HepG2 (cell line): Measurements from ENCODE around the gene CLDN11. TPM values are rescaled to one million over a fixed set of nuclear protein-coding genes. Genes with fewer than 3 reads are reported as not detected.

Experiments used
- CAMTA2 ChIP-seq: sonication (generic); formaldehyde crosslinking; IDR thresholded peaks from 2 replicates; pipeline ENCODE4 v1.4.0; 2020; ENCODE audit warnings: mild to moderate bottlenecking, missing genetic modification reagents, borderline replicate concordance
- KLF12 ChIP-seq: sonication (generic); formaldehyde crosslinking; IDR thresholded peaks from 2 replicates; pipeline ENCODE4 v1.4.0; 2020; ENCODE audit warnings: missing genetic modification reagents, borderline replicate concordance
- MNT ChIP-seq: fragments of 450-650 bp; IDR thresholded peaks from 2 replicates; pipeline ENCODE4 v1.6.1; 2016
- MTA3 ChIP-seq: sonication (generic); formaldehyde crosslinking; IDR thresholded peaks from 2 replicates; pipeline ENCODE4 v1.4.0; 2020; ENCODE audit warnings: missing genetic modification reagents
- MXD1 ChIP-seq: sonication (generic); formaldehyde crosslinking; IDR thresholded peaks from 2 replicates; pipeline ENCODE4 v1.4.0; 2020; ENCODE audit warnings: mild to moderate bottlenecking, missing genetic modification reagents
- NFKB2 ChIP-seq: sonication (generic); formaldehyde crosslinking; IDR thresholded peaks from 2 replicates; pipeline ENCODE4 v1.4.0; 2020; ENCODE audit warnings: missing genetic modification reagents, borderline replicate concordance
- TCF7L2 ChIP-seq: IDR thresholded peaks from 2 replicates; pipeline ENCODE4 v1.6.1; 2011; ENCODE audit warnings: mild to moderate bottlenecking, low read depth, low read length, moderate library complexity
- THAP11 ChIP-seq: IDR thresholded peaks from 2 replicates; pipeline ENCODE4 v1.6.1; 2016; ENCODE audit warnings: missing biosample characterization, missing genetic modification reagents
- ZBTB2 ChIP-seq: sonication (generic); formaldehyde crosslinking; IDR thresholded peaks from 2 replicates; pipeline ENCODE4 v1.8.0; 2022; ENCODE audit warnings: low read depth, missing genetic modification reagents
- ZFP1 ChIP-seq: IDR thresholded peaks from 2 replicates; pipeline ENCODE4 v1.6.1; 2016
- ZNF18 ChIP-seq: sonication (generic); formaldehyde crosslinking; IDR thresholded peaks from 2 replicates; pipeline ENCODE4 v1.8.0; 2022; ENCODE audit warnings: mild to moderate bottlenecking, missing genetic modification reagents; ENCODE audit not compliant: insufficient replicate concordance
- ZNF512 ChIP-seq: sonication (generic); formaldehyde crosslinking; IDR thresholded peaks from 2 replicates; pipeline ENCODE4 v1.4.0; 2020; ENCODE audit warnings: mild to moderate bottlenecking, missing genetic modification reagents
- ZNF678 ChIP-seq: sonication (generic); formaldehyde crosslinking; IDR thresholded peaks from 2 replicates; pipeline ENCODE4 v1.4.0; 2020; ENCODE audit warnings: mild to moderate bottlenecking, missing genetic modification reagents
- ZSCAN9 ChIP-seq: IDR thresholded peaks from 2 replicates; pipeline ENCODE4 v1.6.1; 2016; ENCODE audit warnings: borderline replicate concordance
- polyA plus RNA-seq, 8 experiments: library from polyadenylated mRNA; depleted of rRNA in 3 of 8; stranded (reverse) in 7 of 8; unstranded in 1 of 8; fragments of >200 nt; fragmentation: Illumina TruSeq in 4 of 8; extraction: Trizol in 4 of 8; gene quantifications; 2 replicates each; pipeline versions ENCODE4 v1.2.1 to v1.2.3, GENCODE V29; 2011 to 2016; ENCODE audit warnings: low read depth in 4 of 8, missing spikeins in 1 of 8, mixed read lengths in 1 of 8; ENCODE audit not compliant: insufficient read depth in 1 of 8
- total RNA-seq, 5 experiments: library from RNA; depleted of rRNA; stranded (reverse); fragments of >200 nt; fragmentation: Illumina TruSeq; extraction: Trizol; gene quantifications; 2 replicates each; pipeline ENCODE4 v1.2.3, GENCODE V29; 2016; ENCODE audit warnings: low read depth in 1 of 5

Gene CLDN11
- total and polyA plus RNA-seq, 2 of the 13 experiments (the other 11 are each of a cell fraction or from before 2014, with no cell fraction given), result 4.2 to 4.9 TPM

- TF ChIP-seq ZSCAN9 (CRISPR knock-in tag) (no peak), NFKB2 (CRISPR knock-in tag) (no peak), TCF7L2 (no peak), ZNF512 (CRISPR knock-in tag) (no peak), MTA3 (no peak), MXD1 (CRISPR knock-in tag) (no peak), THAP11 (CRISPR knock-in tag) (no peak), ZNF18 (CRISPR knock-in tag) (no peak), ZFP1 (CRISPR knock-in tag) (no peak), KLF12 (CRISPR knock-in tag) (no peak), MNT (no peak), ZBTB2 (no peak), ZNF678 (CRISPR knock-in tag) (no peak), CAMTA2 (no peak)
These were observed 35.8 kb downstream of the CLDN11 start (continued) for GRCh38 chr3:170454509-170454908.
